Ascending aorta (tissue), 2 donors: ENCODE results near the gene IPO4. TPM values are rescaled to one million over a fixed set of nuclear protein-coding genes. Genes with fewer than 3 reads are reported as not detected.

Source experiments
- DNase-seq, 2 donors: peaks; one replicate each; pipeline ENCODE4 v3.0.0-alpha.2; 2019; ENCODE audit warnings: low spot score in 2 of 2
- H3K27ac ChIP-seq, 2 donors: fragments of 200-600 bp; sonication (generic); one replicate each; pipeline ENCODE4 v1.5.1; 2016 to 2017; ENCODE audit warnings: mild to moderate bottlenecking in 1 of 2
- H3K27me3 ChIP-seq: fragments of 200-600 bp; sonication (generic); one replicate; pipeline ENCODE4 v1.5.1; 2017
- H3K36me3 ChIP-seq, 2 donors: fragments of 200-600 bp; sonication (generic); one replicate each; pipeline ENCODE4 v1.5.1; 2016
- H3K4me1 ChIP-seq, 2 donors: fragments of 200-600 bp; sonication (generic); one replicate each; pipeline ENCODE4 v1.5.1; 2016 to 2017; ENCODE audit warnings: mild to moderate bottlenecking in 1 of 2
- H3K4me3 ChIP-seq, 2 donors: fragments of 200-600 bp; sonication (generic); one replicate each; pipeline ENCODE4 v1.5.1; 2016 to 2017; ENCODE audit warnings: mild to moderate bottlenecking in 1 of 2
- H3K9me3 ChIP-seq, 2 donors: fragments of 200-600 bp; sonication (generic); one replicate each; pipeline ENCODE4 v1.5.1; 2016
- CTCF ChIP-seq, 3 experiments: fragments of 200-600 bp in 2 of 3; fragments of 450-650 bp in 1 of 3; sonication (generic) in 2 of 3; IDR thresholded peaks; one replicate each; pipeline ENCODE4 v1.5.1; 2016 to 2019; ENCODE audit warnings: antibody characterized with exemption in 3 of 3, mild to moderate bottlenecking in 1 of 3, moderate library complexity in 1 of 3
- intact Hi-C: fragments of 100-400 bp; cut with DNase I; formaldehyde crosslinking; loops from one replicate; pipeline ENCODE4 v1.15.1; 2023
- total RNA-seq: library from RNA; depleted of rRNA; stranded (reverse); fragments of >200 nt; gene quantifications from one replicate; pipeline ENCODE4 v1.1.0, GENCODE V29; 2016

IPO4 gene
- total RNA-seq, 1 donor from 2014 or later, result 140 TPM

GRCh38 chr14:24135834-24136683 lies 52.6 kb downstream of the IPO4 start, which contains the start of gene PSME1:
Gene PSME1, plus strand, starts transcription at chr14:24136194. Its CDS starts 69 bp downstream, at chr14:24136263.
- Histone ChIP-seq H3K9me3 (no peaks in the 10 kb centered on the region), H3K4me3 (peak within 1 kb of the TSS; percentile 82 to 96), H3K4me1 (peaks cover 5 to 27% of the 10 kb centered on the region in 2 donors), H3K27ac (peak within 1 kb of the TSS; percentile 80 to 91), H3K36me3 (peaks cover 11 to 18% of the 10 kb centered on the region in 2 donors), H3K27me3 (no peaks in the 10 kb centered on the region)
- TF ChIP-seq CTCF (IDR thresholded peaks at IDR 0.05), result peak in 1 of 3 experiments; percentile 16
- intact Hi-C loops, result loop anchor here (1.0 kb wide), 2 partner anchors 21 to 25 kb away; partner anchors contain the start of gene IRF9
- DNase-seq, result peak; percentile 66 to 94

- no peaks in the 10 kb centered on the region for H3K27me3 ChIP-seq
- H3K36me3 ChIP-seq, result peaks cover 11 to 18% of the 10 kb centered on the region in 2 donors
- H3K4me1 ChIP-seq, result peaks cover 5 to 27% of the 10 kb centered on the region in 2 donors
- H3K9me3 ChIP-seq, result no peaks in the 10 kb centered on the region
- DNase-seq, result no peak
- intact Hi-C loops, result no loop called here
- peak overlapping the region; percentile 80 to 91 for H3K27ac ChIP-seq
- H3K4me3 ChIP-seq, result peak overlapping the region; percentile 82 to 96
- no peak for TF ChIP-seq CTCF (IDR thresholded peaks at IDR 0.05)
Measured at GRCh38 chr14:24135584-24135833, 53.1 kb downstream of the IPO4 start.

- Histone ChIP-seq H3K36me3 (peaks cover 11 to 13% of the 10 kb centered on the region in 2 donors), H3K27me3 (no peaks in the 10 kb centered on the region), H3K27ac (no peak overlapping the region), H3K9me3 (no peaks in the 10 kb centered on the region), H3K4me3 (no peak overlapping the region), H3K4me1 (peaks cover 5 to 15% of the 10 kb centered on the region in 2 donors)
- TF ChIP-seq CTCF (IDR thresholded peaks at IDR 0.05), result no peak
- intact Hi-C loops, result no loop called here
- no peak for DNase-seq
Measured at GRCh38 chr14:24133735-24134134, 54.9 kb downstream of the IPO4 start.

GRCh38 chr14:24132976-24133375 lies 55.6 kb downstream of the IPO4 start:
- peaks cover 5 to 15% of the 10 kb centered on the region in 2 donors for H3K4me1 ChIP-seq
- H3K36me3 ChIP-seq, result peaks cover 4 to 5% of the 10 kb centered on the region in 2 donors
- no peak overlapping the region for H3K27ac ChIP-seq
- H3K4me3 ChIP-seq, result no peak overlapping the region
- H3K9me3 ChIP-seq, result no peaks in the 10 kb centered on the region
- no peaks in the 10 kb centered on the region for H3K27me3 ChIP-seq
- intact Hi-C loops, result no loop called here
- TF ChIP-seq CTCF (IDR thresholded peaks at IDR 0.05), result no peak
- no peak for DNase-seq

- no peak for DNase-seq
Measured at GRCh38 chr14:24132061-24132685, 56.4 kb downstream of the IPO4 start.

More at GRCh38 chr14:24132061-24132685, 56.4 kb downstream of the IPO4 start:
- intact Hi-C loops, result no loop called here
- Histone ChIP-seq H3K27me3 (no peaks in the 10 kb centered on the region), H3K9me3 (no peaks in the 10 kb centered on the region), H3K27ac (no peak overlapping the region), H3K36me3 (no peaks in the 10 kb centered on the region), H3K4me1 (peaks cover 5 to 14% of the 10 kb centered on the region in 2 donors), H3K4me3 (no peak overlapping the region)
- no peak for TF ChIP-seq CTCF (IDR thresholded peaks at IDR 0.05)
